ENCODE results near the gene FAM181B. TPM values are rescaled to one million over a fixed set of nuclear protein-coding genes. Genes with fewer than 3 reads are reported as not detected.

The FAM181B gene
- total and polyA plus RNA-seq, 2 donors: 0.18 to 0.24 TPM

DNA sequence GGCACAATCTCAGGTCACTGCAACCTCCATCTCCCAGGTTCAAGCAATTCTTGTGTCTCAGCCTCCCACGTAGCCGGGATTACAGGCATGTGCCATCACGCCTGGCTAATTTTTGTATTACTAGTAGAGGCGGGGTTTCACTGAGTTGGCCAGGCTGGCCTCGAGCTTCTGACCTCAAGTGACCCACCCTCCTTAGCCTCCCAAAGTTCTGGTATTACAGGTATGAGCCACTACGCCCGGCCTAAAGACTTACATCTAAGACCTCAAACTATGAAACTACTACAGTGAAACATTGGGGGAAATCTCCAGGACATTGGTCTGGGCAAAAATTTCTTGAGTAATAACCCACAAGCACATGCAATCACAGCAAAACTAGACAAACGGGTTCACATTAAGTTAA is 13.8 kb upstream of the FAM181B start:
- WGBS: 95% methylated on average over 8 of the region's 8 CpGs
- Histone ChIP-seq H3K36me3 (ENCODE audit: control insufficient read depth in 2 of 2, insufficient read depth in 2 of 2, low read length in 1 of 2) (no peaks in the 10 kb centered on the region), H3K27ac (ENCODE audit: low read depth in 1 of 2, low read length in 1 of 2) (no peak overlapping the region), H3K9me3 (ENCODE audit: control insufficient read depth in 2 of 2, insufficient read depth in 1 of 2, low read length in 1 of 2) (no peaks in the 10 kb centered on the region), H3K4me1 (ENCODE audit: control insufficient read depth in 2 of 2, insufficient read depth in 2 of 2, low read length in 2 of 2) (peaks cover 0 to 4% of the 10 kb centered on the region in 2 donors), H3K4me3 (ENCODE audit: low read length in 2 of 2) (no peak overlapping the region), H3K27me3 (ENCODE audit: control insufficient read depth in 2 of 2, insufficient read depth in 1 of 2, low read length in 1 of 2) (peaks cover 0 to 5% of the 10 kb centered on the region in 2 donors)
- DNase-seq (ENCODE audit: low read depth in 6 of 9, low spot score in 9 of 9): no peak

- no peak overlapping the region for H3K4me3 ChIP-seq (ENCODE audit: low read length in 2 of 2)
- no peaks in the 10 kb centered on the region for H3K36me3 ChIP-seq (ENCODE audit: control insufficient read depth in 2 of 2, insufficient read depth in 2 of 2, low read length in 1 of 2)
- WGBS: 78% methylated on average over 4 of the region's 4 CpGs
- no peaks in the 10 kb centered on the region for H3K4me1 ChIP-seq (ENCODE audit: control insufficient read depth in 2 of 2, insufficient read depth in 2 of 2, low read length in 2 of 2)
- no peak for DNase-seq (ENCODE audit: low read depth in 6 of 9, low spot score in 9 of 9)
- H3K27ac ChIP-seq (ENCODE audit: low read depth in 1 of 2, low read length in 1 of 2): no peak overlapping the region
- H3K27me3 ChIP-seq (ENCODE audit: control insufficient read depth in 2 of 2, insufficient read depth in 1 of 2, low read length in 1 of 2): peaks cover 19 to 36% of the 10 kb centered on the region in 2 donors
- no peaks in the 10 kb centered on the region for H3K9me3 ChIP-seq (ENCODE audit: control insufficient read depth in 2 of 2, insufficient read depth in 1 of 2, low read length in 1 of 2)
These were observed 4.4 kb upstream of the FAM181B start for GRCh38 chr11:82738091-82738490.

GRCh38 chr11:82734120-82734479 is 436 bp upstream of the FAM181B start:
- Histone ChIP-seq H3K4me1 (ENCODE audit: control insufficient read depth in 2 of 2, insufficient read depth in 2 of 2, low read length in 2 of 2) (no peaks in the 10 kb centered on the region), H3K27ac (ENCODE audit: low read depth in 1 of 2, low read length in 1 of 2) (no peak overlapping the region), H3K4me3 (ENCODE audit: low read length in 2 of 2) (no peak overlapping the region), H3K9me3 (ENCODE audit: control insufficient read depth in 2 of 2, insufficient read depth in 1 of 2, low read length in 1 of 2) (no peaks in the 10 kb centered on the region), H3K36me3 (ENCODE audit: control insufficient read depth in 2 of 2, insufficient read depth in 2 of 2, low read length in 1 of 2) (no peaks in the 10 kb centered on the region), H3K27me3 (ENCODE audit: control insufficient read depth in 2 of 2, insufficient read depth in 1 of 2, low read length in 1 of 2) (peaks cover 36 to 70% of the 10 kb centered on the region in 2 donors)
- DNase-seq (ENCODE audit: low read depth in 6 of 9, low spot score in 9 of 9): no peak
- WGBS: 64% methylated on average over 9 of the region's 9 CpGs

DNA sequence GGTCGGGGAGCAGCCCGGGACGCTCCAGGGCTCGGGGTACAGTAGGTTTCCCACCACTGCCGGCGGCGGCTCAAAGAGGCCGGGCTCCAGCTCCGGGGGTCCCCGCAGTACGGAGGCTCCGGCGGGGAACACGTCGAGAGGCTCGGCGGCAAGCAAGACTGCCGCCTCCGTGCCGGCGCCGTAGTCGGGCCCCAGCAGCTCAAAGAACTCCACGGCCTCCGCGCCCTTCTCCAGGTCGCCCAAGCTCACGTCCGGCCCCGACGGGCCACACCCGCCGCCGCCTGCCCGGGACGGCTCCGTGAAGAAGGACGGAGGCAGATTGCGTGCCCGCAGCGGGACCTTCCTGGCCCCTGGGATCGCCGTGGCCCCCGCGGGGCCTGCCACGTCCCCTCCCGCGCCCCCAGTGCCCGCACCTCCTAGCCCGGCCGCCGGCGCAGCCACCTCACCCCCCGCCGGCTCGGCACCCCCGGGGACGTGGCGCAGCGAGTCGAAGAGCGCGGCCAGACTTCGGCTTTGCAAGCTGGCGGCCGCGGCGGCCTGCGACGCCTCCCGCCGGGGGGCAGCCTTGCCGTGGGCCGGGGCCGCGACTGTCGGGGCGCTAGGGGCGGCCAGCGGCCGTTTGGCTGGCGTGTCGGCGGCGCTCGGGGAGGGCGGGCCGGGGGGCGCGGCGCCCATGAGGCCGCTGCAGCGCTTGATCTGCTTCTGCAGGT is 775 bp downstream of the FAM181B start:
- Histone ChIP-seq H3K4me1 (ENCODE audit: control insufficient read depth in 2 of 2, insufficient read depth in 2 of 2, low read length in 2 of 2) (no peaks in the 10 kb centered on the region), H3K27ac (ENCODE audit: low read depth in 1 of 2, low read length in 1 of 2) (no peak overlapping the region), H3K27me3 (ENCODE audit: control insufficient read depth in 2 of 2, insufficient read depth in 1 of 2, low read length in 1 of 2) (peaks cover 37 to 69% of the 10 kb centered on the region in 2 donors), H3K4me3 (ENCODE audit: low read length in 2 of 2) (peak overlapping the region; percentile 8 to 30), H3K36me3 (ENCODE audit: control insufficient read depth in 2 of 2, insufficient read depth in 2 of 2, low read length in 1 of 2) (no peaks in the 10 kb centered on the region), H3K9me3 (ENCODE audit: control insufficient read depth in 2 of 2, insufficient read depth in 1 of 2, low read length in 1 of 2) (no peaks in the 10 kb centered on the region)
- DNase-seq (ENCODE audit: low read depth in 6 of 9, low spot score in 9 of 9): no peak
- WGBS: 3% methylated on average over 93 of the region's 93 CpGs

- H3K4me3 ChIP-seq (ENCODE audit: low read length in 2 of 2): no peak overlapping the region
- no peak overlapping the region for H3K27ac ChIP-seq (ENCODE audit: low read depth in 1 of 2, low read length in 1 of 2)
- no peak for DNase-seq (ENCODE audit: low read depth in 6 of 9, low spot score in 9 of 9)
- H3K27me3 ChIP-seq (ENCODE audit: control insufficient read depth in 2 of 2, insufficient read depth in 1 of 2, low read length in 1 of 2): peaks cover 37 to 66% of the 10 kb centered on the region in 2 donors
- no peaks in the 10 kb centered on the region for H3K9me3 ChIP-seq (ENCODE audit: control insufficient read depth in 2 of 2, insufficient read depth in 1 of 2, low read length in 1 of 2)
- no peaks in the 10 kb centered on the region for H3K36me3 ChIP-seq (ENCODE audit: control insufficient read depth in 2 of 2, insufficient read depth in 2 of 2, low read length in 1 of 2)
- H3K4me1 ChIP-seq (ENCODE audit: control insufficient read depth in 2 of 2, insufficient read depth in 2 of 2, low read length in 2 of 2): no peaks in the 10 kb centered on the region
- 7% methylated on average over 37 of the region's 37 CpGs for WGBS
These were observed 1.3 kb downstream of the FAM181B start for GRCh38 chr11:82732348-82732733.

GRCh38 chr11:82731691-82732277 is 1.9 kb downstream of the FAM181B start:
- H3K27ac ChIP-seq (ENCODE audit: low read depth in 1 of 2, low read length in 1 of 2): no peak overlapping the region
- no peaks in the 10 kb centered on the region for H3K9me3 ChIP-seq (ENCODE audit: control insufficient read depth in 2 of 2, insufficient read depth in 1 of 2, low read length in 1 of 2)
- H3K4me3 ChIP-seq (ENCODE audit: low read length in 2 of 2): no peak overlapping the region
- WGBS: 20% methylated on average over 11 of the region's 11 CpGs
- no peaks in the 10 kb centered on the region for H3K36me3 ChIP-seq (ENCODE audit: control insufficient read depth in 2 of 2, insufficient read depth in 2 of 2, low read length in 1 of 2)
- H3K27me3 ChIP-seq (ENCODE audit: control insufficient read depth in 2 of 2, insufficient read depth in 1 of 2, low read length in 1 of 2): peaks cover 37 to 63% of the 10 kb centered on the region in 2 donors
- H3K4me1 ChIP-seq (ENCODE audit: control insufficient read depth in 2 of 2, insufficient read depth in 2 of 2, low read length in 2 of 2): no peaks in the 10 kb centered on the region
- no peak for DNase-seq (ENCODE audit: low read depth in 6 of 9, low spot score in 9 of 9)

DNA sequence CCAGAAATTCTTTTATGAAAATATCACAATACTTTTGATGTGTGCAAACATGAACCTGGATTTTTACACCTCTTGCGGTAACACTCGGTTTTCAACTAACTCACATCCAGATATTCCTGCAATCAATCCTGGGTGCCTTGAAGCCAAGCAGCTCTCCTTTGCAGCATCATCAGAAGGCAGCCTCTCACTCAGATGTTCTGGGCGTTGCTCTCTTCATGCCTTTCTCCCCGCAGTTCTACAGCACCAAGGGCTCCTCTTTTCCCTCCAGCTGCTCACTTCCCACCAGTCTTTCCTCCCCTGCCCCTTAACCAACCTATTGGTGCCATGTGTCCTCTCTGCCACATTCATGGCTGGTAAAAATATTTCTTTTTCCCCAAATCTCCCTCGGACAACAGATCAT is 2.9 kb downstream of the FAM181B start:
- WGBS: 48% methylated on average over 5 of the region's 5 CpGs
- no peak for DNase-seq (ENCODE audit: low read depth in 6 of 9, low spot score in 9 of 9)
- Histone ChIP-seq H3K36me3 (ENCODE audit: control insufficient read depth in 2 of 2, insufficient read depth in 2 of 2, low read length in 1 of 2) (no peaks in the 10 kb centered on the region), H3K27me3 (ENCODE audit: control insufficient read depth in 2 of 2, insufficient read depth in 1 of 2, low read length in 1 of 2) (peaks cover 37 to 58% of the 10 kb centered on the region in 2 donors), H3K9me3 (ENCODE audit: control insufficient read depth in 2 of 2, insufficient read depth in 1 of 2, low read length in 1 of 2) (no peaks in the 10 kb centered on the region), H3K4me1 (ENCODE audit: control insufficient read depth in 2 of 2, insufficient read depth in 2 of 2, low read length in 2 of 2) (no peaks in the 10 kb centered on the region), H3K27ac (ENCODE audit: low read depth in 1 of 2, low read length in 1 of 2) (no peak overlapping the region), H3K4me3 (ENCODE audit: low read length in 2 of 2) (no peak overlapping the region)

GRCh38 chr11:82730286-82730685 is 3.4 kb downstream of the FAM181B start:
- H3K9me3 ChIP-seq (ENCODE audit: control insufficient read depth in 2 of 2, insufficient read depth in 1 of 2, low read length in 1 of 2): no peaks in the 10 kb centered on the region
- H3K27ac ChIP-seq (ENCODE audit: low read depth in 1 of 2, low read length in 1 of 2): no peak overlapping the region
- no peaks in the 10 kb centered on the region for H3K36me3 ChIP-seq (ENCODE audit: control insufficient read depth in 2 of 2, insufficient read depth in 2 of 2, low read length in 1 of 2)
- H3K4me1 ChIP-seq (ENCODE audit: control insufficient read depth in 2 of 2, insufficient read depth in 2 of 2, low read length in 2 of 2): no peaks in the 10 kb centered on the region
- peaks cover 37 to 58% of the 10 kb centered on the region in 2 donors for H3K27me3 ChIP-seq (ENCODE audit: control insufficient read depth in 2 of 2, insufficient read depth in 1 of 2, low read length in 1 of 2)
- no peak overlapping the region for H3K4me3 ChIP-seq (ENCODE audit: low read length in 2 of 2)
- no peak for DNase-seq (ENCODE audit: low read depth in 6 of 9, low spot score in 9 of 9)
- WGBS: 81% methylated on average over 4 of the region's 4 CpGs

DNA sequence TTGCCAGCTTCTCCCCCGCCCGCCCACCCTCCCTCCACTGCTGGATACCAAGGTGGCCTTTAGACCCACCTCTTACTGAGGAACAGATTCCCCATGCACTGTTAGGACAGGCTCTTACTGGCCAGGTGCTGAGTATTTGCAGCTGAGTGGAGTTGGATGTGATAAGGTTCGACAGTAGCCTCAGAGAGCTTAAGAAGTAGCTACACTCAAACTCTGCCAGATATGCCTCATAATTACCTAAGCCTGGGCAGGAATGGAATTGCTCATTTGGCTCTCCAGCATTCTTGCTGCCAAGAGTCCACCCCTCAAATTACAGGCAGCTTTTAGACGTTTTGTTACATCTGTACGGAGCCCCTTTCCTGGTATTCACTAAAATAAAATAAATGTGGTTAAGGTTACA is 9.6 kb downstream of the FAM181B start:
- H3K4me1 ChIP-seq (ENCODE audit: control insufficient read depth in 2 of 2, insufficient read depth in 2 of 2, low read length in 2 of 2): no peaks in the 10 kb centered on the region
- DNase-seq (ENCODE audit: low read depth in 6 of 9, low spot score in 9 of 9): no peak
- 73% methylated on average over 5 of the region's 5 CpGs for WGBS
- H3K27ac ChIP-seq (ENCODE audit: low read depth in 1 of 2, low read length in 1 of 2): no peak overlapping the region
- no peak overlapping the region for H3K4me3 ChIP-seq (ENCODE audit: low read length in 2 of 2)
- no peaks in the 10 kb centered on the region for H3K36me3 ChIP-seq (ENCODE audit: control insufficient read depth in 2 of 2, insufficient read depth in 2 of 2, low read length in 1 of 2)
- peaks cover under 1 to 2% of the 10 kb centered on the region in 2 donors for H3K27me3 ChIP-seq (ENCODE audit: control insufficient read depth in 2 of 2, insufficient read depth in 1 of 2, low read length in 1 of 2)
- H3K9me3 ChIP-seq (ENCODE audit: control insufficient read depth in 2 of 2, insufficient read depth in 1 of 2, low read length in 1 of 2): no peaks in the 10 kb centered on the region
